ENCODE data around the gene CHSY3.

The CHSY3 gene

GRCh38 chr5:130102960-130103359 is 198.7 kb downstream of the CHSY3 start:
- DNase-seq, result no peak

GRCh38 chr5:130104895-130105688 is 200.8 kb downstream of the CHSY3 start:
- DNase-seq, result no peak

GRCh38 chr5:130106480-130106879 is 202.2 kb downstream of the CHSY3 start:
- no peak for DNase-seq

GRCh38 chr5:130109152-130109551 is 204.9 kb downstream of the CHSY3 start:
- no peak for DNase-seq

GRCh38 chr5:130110328-130110727 is 206.1 kb downstream of the CHSY3 start:
- DNase-seq, result no peak

- no peak for DNase-seq
Observed at GRCh38 chr5:130111746-130112145, 207.5 kb downstream of the CHSY3 start.

GRCh38 chr5:130112246-130112645 is 208.0 kb downstream of the CHSY3 start:
- DNase-seq, result no peak

GRCh38 chr5:130115686-130116085 is 211.4 kb downstream of the CHSY3 start:
- no peak for DNase-seq

- DNase-seq, result no peak
Observed at GRCh38 chr5:130116462-130116861, 212.2 kb downstream of the CHSY3 start.

- no peak for DNase-seq
Observed at GRCh38 chr5:130116972-130117371, 212.7 kb downstream of the CHSY3 start.

- DNase-seq, result no peak
Observed at GRCh38 chr5:130126746-130127145, 222.5 kb downstream of the CHSY3 start.

- DNase-seq, result no peak
Observed at GRCh38 chr5:130135506-130135905, 231.2 kb downstream of the CHSY3 start.

- DNase-seq, result no peak
Observed at GRCh38 chr5:130136300-130136699, 232.0 kb downstream of the CHSY3 start.

- no peak for DNase-seq
Observed at GRCh38 chr5:130137681-130138080, 233.4 kb downstream of the CHSY3 start.

- no peak for DNase-seq
Observed at GRCh38 chr5:130138406-130139045, 234.3 kb downstream of the CHSY3 start.

GRCh38 chr5:130141659-130142320 is 237.5 kb downstream of the CHSY3 start:
- no peak for DNase-seq

- no peak for DNase-seq
Observed at GRCh38 chr5:130151239-130151638, 247.0 kb downstream of the CHSY3 start.

- no peak for DNase-seq
Observed at GRCh38 chr5:130155345-130156011, 251.2 kb downstream of the CHSY3 start.

- no peak for DNase-seq
Observed at GRCh38 chr5:130158036-130158435, 253.8 kb downstream of the CHSY3 start.

- no peak for DNase-seq
Observed at GRCh38 chr5:130159968-130160367, 255.7 kb downstream of the CHSY3 start.

- DNase-seq, result no peak
Observed at GRCh38 chr5:130164966-130165365, 260.7 kb downstream of the CHSY3 start.

GRCh38 chr5:130166839-130167490 is 262.7 kb downstream of the CHSY3 start:
- no peak for DNase-seq

GRCh38 chr5:130168211-130168610 is 263.9 kb downstream of the CHSY3 start:
- no peak for DNase-seq

Measured in T-helper 1 cell (primary cell).